Cortex of kidney (tissue), 1 donor: ENCODE results near the gene RTN4R.

Source experiments
- DNase-seq: peaks from one replicate; lab custom pipeline; 2025; lab: John Stamatoyannopoulos, UW

Gene RTN4R

GRCh38 chr22:20242393-20243175 lies 25.5 kb downstream of the RTN4R start:
- DNase-seq = no peak

- no peak for DNase-seq
Observed at GRCh38 chr22:20241579-20242392, 26.3 kb downstream of the RTN4R start.

GRCh38 chr22:20240900-20241299 lies 27.2 kb downstream of the RTN4R start:
- DNase-seq = no peak

GRCh38 chr22:20240447-20240764 lies 27.7 kb downstream of the RTN4R start:
- DNase-seq = no peak

DNA sequence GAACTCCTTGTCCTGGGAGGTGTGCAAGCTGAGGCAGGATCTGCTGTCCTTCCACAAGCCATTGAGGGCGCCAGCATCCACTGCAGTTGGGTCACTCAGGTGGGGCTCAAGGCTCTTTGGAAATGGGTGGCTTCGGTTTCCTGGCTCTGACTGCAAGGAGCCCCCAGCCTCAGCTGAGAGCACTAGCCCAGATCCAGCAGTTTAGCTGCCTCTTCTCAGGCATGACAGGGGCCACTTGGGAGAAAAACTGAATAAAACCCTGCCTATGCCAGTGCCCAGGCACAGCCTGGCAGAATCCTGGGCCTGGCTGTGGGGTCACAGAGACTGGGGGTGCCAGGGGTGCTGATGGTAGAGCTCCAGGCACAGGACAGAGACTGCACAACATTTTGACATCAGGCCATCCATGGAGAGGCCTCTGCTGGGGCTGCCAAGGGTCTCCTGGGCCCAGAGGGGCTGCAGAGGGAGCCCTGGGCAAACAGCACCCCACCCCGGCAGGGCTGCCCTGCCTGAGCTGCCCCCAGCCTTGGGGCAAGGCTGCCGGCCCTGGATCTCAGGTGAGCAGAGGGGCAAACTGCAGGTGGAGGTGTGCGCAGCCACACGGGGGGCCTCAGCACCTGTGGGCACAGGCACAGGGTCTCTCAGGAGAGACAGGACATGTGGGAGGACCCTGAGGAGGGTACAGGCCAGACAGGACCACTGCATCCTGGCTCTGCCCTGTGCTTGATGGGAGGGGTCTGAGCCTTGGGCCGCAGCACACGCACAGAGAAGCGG lies 28.3 kb downstream of the RTN4R start:
- no peak for DNase-seq

- DNase-seq = no peak
Observed at GRCh38 chr22:20238901-20239675, 29.0 kb downstream of the RTN4R start.

DNA sequence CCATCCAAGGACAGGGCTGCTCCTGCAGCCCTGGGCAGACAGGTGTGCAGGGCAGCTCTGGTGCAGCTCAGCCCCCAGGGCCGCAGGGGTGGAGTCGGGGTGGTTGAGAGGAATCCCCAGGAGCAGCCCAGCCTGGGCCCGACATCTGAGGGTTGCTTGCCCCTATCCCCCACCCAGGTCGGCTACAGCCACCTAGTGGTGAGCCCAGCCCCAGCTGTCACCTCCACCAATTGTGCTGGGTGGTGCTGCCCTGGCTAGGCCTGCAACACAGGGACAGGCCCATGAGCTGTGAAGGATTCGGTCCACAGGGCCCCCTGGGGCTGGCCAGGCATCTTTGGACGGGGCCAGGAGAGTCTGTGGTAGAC lies 29.6 kb downstream of the RTN4R start:
- no peak for DNase-seq

DNA sequence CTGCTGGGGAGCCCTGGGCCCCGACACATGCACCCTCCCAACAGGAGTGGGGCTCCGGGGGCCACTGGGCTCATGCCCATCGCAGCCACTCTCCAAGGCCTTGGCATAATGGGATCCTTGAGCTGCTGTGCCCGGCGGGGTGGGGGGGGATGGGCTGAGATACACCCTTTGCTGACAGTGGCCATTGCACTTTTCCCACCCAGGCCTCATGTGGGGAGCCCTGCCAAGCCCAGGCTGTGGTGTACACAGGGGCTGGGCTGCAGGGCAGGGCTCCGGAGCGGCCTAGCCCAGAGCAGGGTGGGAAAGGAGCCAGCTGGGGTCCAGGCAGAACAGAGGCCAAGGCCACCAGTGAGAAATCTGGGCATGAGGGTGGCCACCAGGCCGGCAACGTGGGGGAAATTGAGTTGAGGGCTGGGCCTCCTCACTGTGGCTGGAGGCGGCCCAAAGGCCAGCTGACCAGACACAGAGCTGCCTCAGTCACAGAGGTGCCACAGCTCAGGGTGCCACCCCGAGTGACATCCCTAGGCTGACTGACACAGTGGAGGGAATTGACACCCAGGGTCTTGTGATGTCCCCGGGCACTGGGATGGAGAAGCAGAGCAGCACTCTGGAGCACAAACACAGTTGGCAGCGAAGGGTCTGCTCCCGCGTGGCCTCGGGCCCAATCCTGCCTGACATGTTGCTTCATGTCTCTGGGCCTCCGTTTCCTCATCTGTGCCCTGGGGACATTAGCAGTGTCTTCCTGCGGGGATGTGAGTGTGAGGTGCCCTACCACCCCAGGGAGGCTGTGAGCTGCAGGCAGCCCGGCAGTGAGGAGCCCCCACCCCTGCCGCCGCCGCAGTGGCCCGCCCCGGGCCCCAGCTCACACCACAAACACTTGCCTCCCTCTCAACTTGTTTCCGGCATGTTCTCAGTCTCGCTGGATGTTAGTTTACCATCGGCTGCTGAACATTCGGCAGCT lies 30.4 kb downstream of the RTN4R start:
- no peak for DNase-seq

DNA sequence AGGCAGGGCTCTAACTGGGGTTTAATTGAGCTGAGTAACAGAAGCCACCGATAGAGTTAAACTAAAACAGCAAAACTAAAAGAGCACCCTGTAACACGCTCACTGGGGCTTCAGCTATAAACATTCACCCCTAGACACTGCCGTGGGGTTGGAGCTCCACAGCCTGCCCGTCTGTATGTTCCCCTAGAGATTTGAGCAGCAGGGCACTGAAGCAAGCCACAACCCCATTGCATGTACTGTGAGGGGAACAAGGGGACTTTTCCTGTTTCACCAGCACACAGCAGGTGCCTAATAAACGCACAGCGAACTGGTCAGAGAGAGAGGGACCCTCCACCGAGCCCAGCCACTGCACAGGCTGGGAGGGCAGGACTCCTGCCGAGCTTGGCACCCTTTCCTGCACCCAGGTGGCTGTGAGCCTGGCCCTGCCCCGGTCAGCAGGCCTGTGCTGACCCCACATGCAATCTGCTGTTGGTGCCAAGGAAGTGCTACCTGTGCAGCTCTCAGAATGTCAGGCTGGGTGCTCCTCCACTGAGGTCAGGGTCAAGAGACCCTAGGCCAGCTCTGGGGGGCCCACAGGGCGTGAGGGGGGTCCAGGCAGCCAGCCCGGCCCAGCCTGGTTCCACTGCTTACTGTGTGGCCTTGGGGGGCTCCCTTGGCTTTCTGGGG lies 31.9 kb downstream of the RTN4R start:
- no peak for DNase-seq

DNA sequence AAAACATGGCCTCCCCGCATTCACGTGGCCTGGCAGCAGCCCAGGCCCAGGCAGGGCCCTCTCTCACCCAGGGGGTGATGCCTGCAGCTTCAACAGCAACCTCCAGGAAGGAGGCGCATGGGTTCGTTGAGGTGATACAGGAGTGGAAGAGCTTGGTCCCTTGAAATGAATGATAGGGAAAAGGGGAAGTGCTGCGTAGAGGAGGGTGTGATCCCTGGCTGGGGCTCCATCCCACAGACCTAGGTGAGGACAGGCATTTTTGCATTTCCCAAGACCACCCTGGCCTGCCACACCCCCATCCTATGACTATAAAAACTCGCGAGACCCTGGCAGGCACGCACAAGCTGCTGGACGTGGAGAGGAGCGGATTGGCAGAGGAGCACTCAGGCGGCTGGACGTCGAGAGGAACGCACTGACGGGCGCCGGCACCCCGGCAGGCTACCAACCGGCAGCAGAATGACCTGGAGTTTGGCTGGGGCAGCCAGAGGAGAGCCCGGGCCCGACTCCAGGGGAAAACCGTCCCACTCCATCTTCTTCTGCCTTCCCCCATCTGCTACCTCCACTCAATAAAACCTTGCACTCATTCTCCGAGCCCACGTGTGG lies 32.6 kb downstream of the RTN4R start:
- no peak for DNase-seq

DNA sequence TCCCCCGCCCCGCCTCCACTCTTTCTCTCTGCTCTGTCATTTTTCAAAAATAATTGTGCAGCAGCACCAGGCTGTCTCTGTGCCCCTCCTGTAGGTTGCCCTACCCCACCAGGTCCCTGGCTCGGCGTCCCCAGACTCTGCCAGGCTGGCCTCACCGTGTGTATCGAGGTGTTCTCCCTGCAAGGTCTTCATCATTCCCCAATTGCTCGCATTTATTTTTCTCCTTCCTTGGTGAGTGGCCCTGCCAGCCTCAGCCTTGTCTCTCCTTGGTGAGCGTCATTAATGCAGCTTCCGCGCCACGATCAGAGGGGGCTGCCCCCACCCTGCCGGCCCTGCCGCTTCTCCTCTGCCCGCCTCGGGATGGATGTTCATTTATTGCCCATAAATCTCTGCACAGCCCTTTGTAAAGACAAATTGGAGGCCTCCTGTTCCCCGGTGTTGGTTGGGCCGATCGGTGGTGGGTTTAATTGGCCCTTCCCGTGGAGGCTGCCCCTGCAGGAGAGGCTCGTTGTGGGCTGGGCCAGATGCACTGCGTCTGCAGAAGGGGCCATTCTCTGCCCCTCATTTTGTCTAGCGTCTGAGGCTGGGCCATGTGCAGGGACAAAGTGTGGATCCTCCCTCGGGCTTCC lies 33.2 kb downstream of the RTN4R start:
- no peak for DNase-seq

- DNase-seq = no peak
Observed at GRCh38 chr22:20234314-20234682, 33.8 kb downstream of the RTN4R start.

GRCh38 chr22:20233351-20234313 lies 34.5 kb downstream of the RTN4R start:
- DNase-seq = no peak

- no peak for DNase-seq
Observed at GRCh38 chr22:20232781-20233180, 35.3 kb downstream of the RTN4R start.

- no peak for DNase-seq
Observed at GRCh38 chr22:20232237-20232598, 35.9 kb downstream of the RTN4R start.

- no peak for DNase-seq
Observed at GRCh38 chr22:20231514-20232236, 36.4 kb downstream of the RTN4R start.

- no peak for DNase-seq
Observed at GRCh38 chr22:20230777-20231420, 37.2 kb downstream of the RTN4R start.
